H1 (cell line): ENCODE measurements around the gene YBX2. TPM values are rescaled to one million over a fixed set of nuclear protein-coding genes. Genes with fewer than 3 reads are reported as not detected.

ENCODE experiments used
- CEBPB ChIP-seq: IDR thresholded peaks from 2 replicates; pipeline ENCODE4 v1.6.1; 2012; ENCODE audit warnings: low read depth, low read length
- CTBP2 ChIP-seq: IDR thresholded peaks from 2 replicates; pipeline ENCODE4 v1.7.0; 2011; ENCODE audit warnings: borderline replicate concordance, mild to moderate bottlenecking, moderate library complexity, mixed read lengths, low read length; ENCODE audit not compliant: insufficient read depth, insufficient read length
- EP300 ChIP-seq, 2 experiments: IDR thresholded peaks; 1 replicate in 1 of 2; 2 replicates in 1 of 2; pipeline ENCODE4 v1.6.1; 2011 to 2012; ENCODE audit warnings: low read depth in 2 of 2, low read length in 2 of 2, mild to moderate bottlenecking in 2 of 2, borderline replicate concordance in 1 of 2, inconsistent platforms in 1 of 2, moderate library complexity in 1 of 2
- FOSL1 ChIP-seq: IDR thresholded peaks from 2 replicates; pipeline ENCODE4 v1.6.1; 2011; ENCODE audit warnings: mild to moderate bottlenecking, low read depth, low read length, moderate library complexity; ENCODE audit not compliant: insufficient read depth
- JUN ChIP-seq: IDR thresholded peaks from 2 replicates; pipeline ENCODE4 v1.6.1; 2011; ENCODE audit warnings: low read depth, mild to moderate bottlenecking, improper control_type of control experiment, low read length
- KDM1A ChIP-seq: fragments of 200-600, 300-600 bp; sonication (generic); IDR thresholded peaks from 2 replicates; pipeline ENCODE4 v1.7.1; 2016; ENCODE audit warnings: mild to moderate bottlenecking, low read length, borderline replicate concordance
- KDM5A ChIP-seq: fragments of 200-600 bp; IDR thresholded peaks from 2 replicates; pipeline ENCODE4 v1.7.1; 2012; ENCODE audit warnings: mild to moderate bottlenecking, low read length, inconsistent platforms, mixed read lengths
- NANOG ChIP-seq: IDR thresholded peaks from 2 replicates; pipeline ENCODE4 v1.6.1; 2011; ENCODE audit warnings: low read length, low read depth, mild to moderate bottlenecking, inconsistent platforms; ENCODE audit not compliant: insufficient read depth, poor library complexity, severe bottlenecking
- NRF1 ChIP-seq: IDR thresholded peaks from 2 replicates; pipeline ENCODE4 v1.6.1; 2011; ENCODE audit warnings: mild to moderate bottlenecking, low read depth, low read length, improper control_type of control experiment
- PHF8 ChIP-seq: fragments of 200-600 bp; sonication (generic); conservative IDR thresholded peaks from 2 replicates; pipeline ENCODE4 v1.7.1; 2012; ENCODE audit warnings: low read depth, mild to moderate bottlenecking, inconsistent platforms, low read length, moderate library complexity
- RBBP5 ChIP-seq: IDR thresholded peaks from 2 replicates; pipeline ENCODE4 v1.7.1; 2012; ENCODE audit warnings: low read depth, mild to moderate bottlenecking, inconsistent platforms, low read length, moderate library complexity, borderline replicate concordance
- RXRA ChIP-seq: IDR thresholded peaks from 2 replicates; pipeline ENCODE4 v1.6.1; 2011; ENCODE audit warnings: low read depth, mild to moderate bottlenecking, low read length, moderate library complexity; ENCODE audit not compliant: insufficient read depth
- SRF ChIP-seq: IDR thresholded peaks from 2 replicates; pipeline ENCODE4 v1.6.1; 2011; ENCODE audit warnings: mild to moderate bottlenecking, low read depth, low read length, moderate library complexity
- SUZ12 ChIP-seq: fragments of 200-600 bp; sonication (generic); IDR thresholded peaks from 2 replicates; pipeline ENCODE4 v1.6.1; 2012; ENCODE audit warnings: mild to moderate bottlenecking, inconsistent platforms, low read length, moderate library complexity, mixed read lengths
- TAF1 ChIP-seq: IDR thresholded peaks from 2 replicates; pipeline ENCODE4 v1.6.1; 2011; ENCODE audit warnings: mild to moderate bottlenecking, low read depth, low read length
- TAF7 ChIP-seq: optimal IDR thresholded peaks from 2 replicates; pipeline ENCODE3; 2011; ENCODE audit warnings: low read depth, mild to moderate bottlenecking, inconsistent platforms, low read length, moderate library complexity, borderline replicate concordance
- TBP ChIP-seq: IDR thresholded peaks from 2 replicates; pipeline ENCODE4 v1.6.1; 2011; ENCODE audit warnings: low read depth, low read length, improper control_type of control experiment
- YY1 ChIP-seq: IDR thresholded peaks from 2 replicates; pipeline ENCODE4 v1.6.1; 2011; ENCODE audit warnings: low read depth, mild to moderate bottlenecking, low read length
- polyA plus RNA-seq, 7 experiments: library from polyadenylated mRNA; depleted of rRNA in 3 of 7; stranded (reverse) in 5 of 7; unstranded in 2 of 7; fragments of >200 nt in 5 of 7; fragments of 200-250 nt in 2 of 7; gene quantifications; 1 replicate in 5 of 7; 2 replicates in 1 of 7; 4 replicates in 1 of 7; pipeline versions ENCODE4 v1.2.1 to v1.2.3, GENCODE V29; 2011 to 2013; ENCODE audit warnings: missing spikeins in 2 of 7, mixed read lengths in 2 of 7
- total RNA-seq: library from RNA; stranded (reverse); fragmentation: NEBNext Ultra II Directional; extraction: Animal tissue kit (Norgen Biotek cat#: 25700); gene quantifications from 2 replicates; pipeline ENCODE4 v1.2.1, GENCODE V29; 2021
- TF ChIP-seq, protein P1 (sequence below): IDR thresholded peaks from 2 replicates; pipeline ENCODE4 v1.6.1; 2011; ENCODE audit warnings: low read depth, mild to moderate bottlenecking, low read length; ENCODE audit not compliant: insufficient read depth
- TF ChIP-seq, protein P2 (sequence below), 3 experiments: IDR thresholded peaks; 1 replicate in 2 of 3; 2 replicates in 1 of 3; pipeline versions ENCODE4 v1.5.1 to v1.6.1; 2011; ENCODE audit warnings: low read length in 3 of 3, mild to moderate bottlenecking in 3 of 3, inconsistent platforms in 2 of 3, low read depth in 1 of 3, moderate library complexity in 1 of 3; ENCODE audit not compliant: insufficient read depth in 1 of 3; ENCODE audit errors: control extremely low read depth in 1 of 3

The YBX2 gene
- total and polyA plus RNA-seq, 2 of the 8 experiments (the other 6 are each of a cell fraction or from before 2014, with no cell fraction given), result 19.2 to 30.5 TPM

DNA sequence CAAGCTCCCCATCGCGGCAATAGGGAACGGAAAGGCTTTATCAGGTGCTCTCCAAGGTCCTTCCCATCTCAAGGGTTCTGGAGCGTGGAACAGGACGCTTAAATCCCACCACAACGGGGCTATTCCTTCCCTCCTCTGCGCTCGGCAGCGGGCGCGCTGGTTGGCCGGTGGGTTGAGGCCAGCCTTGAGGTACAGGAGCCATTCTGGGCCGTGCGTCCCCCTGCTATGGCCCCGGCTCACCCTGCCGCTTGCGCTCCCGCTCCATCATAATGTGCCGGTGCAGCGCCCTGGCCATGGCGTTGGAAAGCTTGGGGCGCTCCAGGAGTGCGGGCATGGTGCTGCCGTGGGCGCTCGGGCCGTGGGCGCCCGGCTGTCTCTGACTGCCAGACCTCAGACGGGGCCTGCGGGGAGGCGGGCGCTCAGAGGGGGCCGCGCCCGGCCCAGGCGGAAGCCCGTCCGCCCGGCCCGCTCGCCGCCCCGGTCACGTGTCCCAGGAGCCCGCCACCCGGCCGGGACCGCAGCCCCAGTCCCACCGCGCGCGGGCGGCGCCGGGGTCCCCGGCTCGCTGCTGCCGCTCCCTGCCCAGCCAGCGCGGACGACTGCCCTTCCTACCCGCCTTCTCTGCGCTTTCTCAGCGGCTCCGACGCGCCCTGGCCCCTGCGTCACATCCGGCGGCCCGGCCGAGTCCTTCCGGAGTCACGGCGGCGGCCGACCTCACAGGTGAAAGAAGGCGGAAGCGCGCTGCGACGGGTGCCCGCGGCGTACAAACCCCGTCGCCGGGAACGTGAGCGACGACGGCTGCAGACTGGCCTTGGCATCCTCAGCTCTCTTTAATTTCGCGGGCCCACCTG is 20.5 kb upstream of the YBX2 start, which contains the start of gene GPS2 (continued):
- TF ChIP-seq RXRA (no peak), FOSL1 (no peak), PHF8 (peak; percentile 64), RBBP5 (peak; percentile 70; the same call in 1 of the 2 replicates), TAF7 (peak; percentile 63), KDM5A (no peak; the same call in 1 of the 2 replicates), YY1 (no peak; the same call in 1 of the 2 replicates), NRF1 (no peak), SUZ12 (no peak), CTBP2 (no peak), KDM1A (no peak), JUN (no peak), EP300 (IDR thresholded peaks at IDR 0.05; ENCODE audit: borderline replicate concordance in 1 of 2, low read depth in 2 of 2, low read length in 2 of 2) (peak in 1 of 2 experiments; percentile 84; a peak in 1 of 3 replicates), TBP (peak; percentile 77; the same call in 1 of the 2 replicates), CEBPB (no peak), SRF (no peak), TAF1 (peak; percentile 89), NANOG (no peak)
- TF ChIP-seq, protein P1, sequence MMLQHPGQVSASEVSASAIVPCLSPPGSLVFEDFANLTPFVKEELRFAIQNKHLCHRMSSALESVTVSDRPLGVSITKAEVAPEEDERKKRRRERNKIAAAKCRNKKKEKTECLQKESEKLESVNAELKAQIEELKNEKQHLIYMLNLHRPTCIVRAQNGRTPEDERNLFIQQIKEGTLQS, result no peak
- TF ChIP-seq, protein P2, sequence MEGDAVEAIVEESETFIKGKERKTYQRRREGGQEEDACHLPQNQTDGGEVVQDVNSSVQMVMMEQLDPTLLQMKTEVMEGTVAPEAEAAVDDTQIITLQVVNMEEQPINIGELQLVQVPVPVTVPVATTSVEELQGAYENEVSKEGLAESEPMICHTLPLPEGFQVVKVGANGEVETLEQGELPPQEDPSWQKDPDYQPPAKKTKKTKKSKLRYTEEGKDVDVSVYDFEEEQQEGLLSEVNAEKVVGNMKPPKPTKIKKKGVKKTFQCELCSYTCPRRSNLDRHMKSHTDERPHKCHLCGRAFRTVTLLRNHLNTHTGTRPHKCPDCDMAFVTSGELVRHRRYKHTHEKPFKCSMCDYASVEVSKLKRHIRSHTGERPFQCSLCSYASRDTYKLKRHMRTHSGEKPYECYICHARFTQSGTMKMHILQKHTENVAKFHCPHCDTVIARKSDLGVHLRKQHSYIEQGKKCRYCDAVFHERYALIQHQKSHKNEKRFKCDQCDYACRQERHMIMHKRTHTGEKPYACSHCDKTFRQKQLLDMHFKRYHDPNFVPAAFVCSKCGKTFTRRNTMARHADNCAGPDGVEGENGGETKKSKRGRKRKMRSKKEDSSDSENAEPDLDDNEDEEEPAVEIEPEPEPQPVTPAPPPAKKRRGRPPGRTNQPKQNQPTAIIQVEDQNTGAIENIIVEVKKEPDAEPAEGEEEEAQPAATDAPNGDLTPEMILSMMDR (IDR thresholded peaks at IDR 0.05; ENCODE audit: control extremely low read depth in 1 of 3, insufficient read depth in 1 of 3, low read depth in 1 of 3, low read length in 3 of 3), result no peak
